ENCODE measurements around the gene CACNB4.

GRCh38 chr2:151830961-151831360, 267.9 kb downstream of the CACNB4 start:
- TF ChIP-seq CTCF (conservative IDR thresholded peaks at IDR 0.05; ENCODE audit: low read depth, low read length) (no peak), EZH2 (IDR thresholded peaks at IDR 0.05; ENCODE audit: borderline replicate concordance, low read depth, low read length, poor library complexity, severe bottlenecking) (no peak)

Data from A673 (cell line).